HepG2 (cell line): ENCODE data around the gene GREM1. TPM values are rescaled to one million over a fixed set of nuclear protein-coding genes. Genes with fewer than 3 reads are reported as not detected.

Source experiments
- EP300 ChIP-seq, 3 experiments: sonication (generic) in 1 of 3; formaldehyde crosslinking in 1 of 3; IDR thresholded peaks; 2 replicates each; pipeline versions ENCODE4 v1.5.1 to v1.6.1; 2011 to 2020; ENCODE audit warnings: low read depth in 2 of 3, low read length in 2 of 3, borderline replicate concordance in 1 of 3, improper control_type of control experiment in 1 of 3, mild to moderate bottlenecking in 1 of 3, missing genetic modification reagents in 1 of 3, moderate library complexity in 1 of 3
- FOXA3 ChIP-seq: IDR thresholded peaks from 2 replicates; pipeline ENCODE4 v1.6.1; 2016; ENCODE audit warnings: missing genetic modification reagents, missing compliant biosample characterization
- GATAD2A ChIP-seq: IDR thresholded peaks from 2 replicates; pipeline ENCODE4 v1.6.1; 2016
- RFX5 ChIP-seq: IDR thresholded peaks from 2 replicates; pipeline ENCODE4 v1.6.1; 2011; ENCODE audit warnings: low read depth, low read length, improper control_type of control experiment
- RXRB ChIP-seq: IDR thresholded peaks from 2 replicates; pipeline ENCODE4 v1.6.1; 2016; ENCODE audit warnings: borderline replicate concordance, missing genetic modification reagents, missing compliant biosample characterization
- SOX13 ChIP-seq, 3 experiments: fragments of 450-650 bp in 1 of 3; sonication (generic) in 1 of 3; formaldehyde crosslinking in 1 of 3; IDR thresholded peaks in 2 of 3; conservative IDR thresholded peaks in 1 of 3; 2 replicates each; pipeline versions ENCODE4 v1.5.0 to v1.6.1; 2016 to 2020; ENCODE audit warnings: antibody characterized with exemption in 1 of 3, mild to moderate bottlenecking in 1 of 3, missing compliant biosample characterization in 1 of 3, missing genetic modification reagents in 1 of 3, moderate library complexity in 1 of 3
- SOX5 ChIP-seq: IDR thresholded peaks from 2 replicates; pipeline ENCODE4 v1.6.1; 2016; ENCODE audit warnings: borderline replicate concordance
- XRCC5 ChIP-seq: fragments of 200-400 bp; formaldehyde crosslinking; optimal IDR thresholded peaks from 2 replicates; pipeline ENCODE3; 2017; ENCODE audit warnings: mild to moderate bottlenecking, low read length
- YEATS4 ChIP-seq: sonication (generic); formaldehyde crosslinking; IDR thresholded peaks from 2 replicates; pipeline ENCODE4 v1.4.0; 2020; ENCODE audit warnings: missing genetic modification reagents, borderline replicate concordance
- ZNF292 ChIP-seq: sonication (generic); formaldehyde crosslinking; IDR thresholded peaks from 2 replicates; pipeline ENCODE4 v1.8.1; 2022; ENCODE audit warnings: mild to moderate bottlenecking, low read depth, missing genetic modification reagents, borderline replicate concordance
- ZNF468 ChIP-seq: sonication (generic); formaldehyde crosslinking; IDR thresholded peaks from 2 replicates; pipeline ENCODE4 v1.8.0; 2022; ENCODE audit warnings: mild to moderate bottlenecking, moderate library complexity, missing genetic modification reagents
- polyA plus RNA-seq, 8 experiments: library from polyadenylated mRNA; depleted of rRNA in 3 of 8; stranded (reverse) in 7 of 8; unstranded in 1 of 8; fragments of >200 nt; fragmentation: Illumina TruSeq in 4 of 8; extraction: Trizol in 4 of 8; gene quantifications; 2 replicates each; pipeline versions ENCODE4 v1.2.1 to v1.2.3, GENCODE V29; 2011 to 2016; ENCODE audit warnings: low read depth in 4 of 8, missing spikeins in 1 of 8, mixed read lengths in 1 of 8; ENCODE audit not compliant: insufficient read depth in 1 of 8
- total RNA-seq, 5 experiments: library from RNA; depleted of rRNA; stranded (reverse); fragments of >200 nt; fragmentation: Illumina TruSeq; extraction: Trizol; gene quantifications; 2 replicates each; pipeline ENCODE4 v1.2.3, GENCODE V29; 2016; ENCODE audit warnings: low read depth in 1 of 5
- TF ChIP-seq, protein P1 (sequence below): IDR thresholded peaks from 2 replicates; pipeline ENCODE4 v1.4.0; 2020; ENCODE audit warnings: mild to moderate bottlenecking, missing genetic modification reagents
- TF ChIP-seq, protein P2 (sequence below): sonication (generic); formaldehyde crosslinking; IDR thresholded peaks from 2 replicates; pipeline ENCODE4 v1.5.1; 2020; ENCODE audit warnings: mild to moderate bottlenecking, missing genetic modification reagents, borderline replicate concordance
- TF ChIP-seq, protein P3 (sequence below): sonication (generic); formaldehyde crosslinking; IDR thresholded peaks from 2 replicates; pipeline ENCODE4 v1.5.0; 2020; ENCODE audit warnings: missing genetic modification reagents, mild to moderate bottlenecking, borderline replicate concordance

GREM1 gene
- total and polyA plus RNA-seq, 2 of the 13 experiments (the other 11 are each of a cell fraction or from before 2014, with no cell fraction given), result 0.02 to 0.08 TPM

DNA sequence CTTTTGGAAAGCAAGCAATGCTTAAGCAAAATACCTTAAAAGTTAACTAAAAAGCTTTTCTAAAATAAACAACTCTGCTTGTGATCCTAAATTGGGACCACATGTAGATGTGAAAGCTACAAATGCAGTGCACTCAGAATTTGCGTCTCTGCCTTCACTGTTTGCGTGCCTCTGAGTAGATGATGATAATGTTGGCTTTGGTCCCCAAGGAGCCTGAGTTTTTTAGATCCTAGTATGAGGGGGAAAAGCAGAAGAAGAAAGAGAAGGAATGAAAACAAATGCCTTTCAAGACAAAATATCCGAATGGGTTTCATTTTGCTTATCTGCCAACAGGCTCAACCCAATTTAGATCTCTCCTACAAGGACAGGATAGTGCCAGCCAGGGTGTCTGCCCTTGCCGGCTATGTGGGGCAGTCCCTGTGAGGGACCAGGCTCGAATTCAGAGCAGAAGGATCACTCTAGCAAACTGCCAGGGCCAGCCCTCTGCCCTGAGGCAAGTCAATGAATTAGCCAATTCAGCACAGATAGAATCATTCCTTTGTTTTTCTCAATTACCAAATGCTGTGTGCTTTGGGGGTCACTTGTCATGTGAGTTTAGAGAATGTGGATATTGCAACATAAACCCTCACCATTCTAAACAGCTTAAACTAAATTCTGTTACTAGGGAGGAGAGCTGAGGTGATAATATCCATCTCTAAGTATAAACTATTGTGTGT is 47.8 kb upstream of the GREM1 start (continued):
- TF ChIP-seq, protein P1, sequence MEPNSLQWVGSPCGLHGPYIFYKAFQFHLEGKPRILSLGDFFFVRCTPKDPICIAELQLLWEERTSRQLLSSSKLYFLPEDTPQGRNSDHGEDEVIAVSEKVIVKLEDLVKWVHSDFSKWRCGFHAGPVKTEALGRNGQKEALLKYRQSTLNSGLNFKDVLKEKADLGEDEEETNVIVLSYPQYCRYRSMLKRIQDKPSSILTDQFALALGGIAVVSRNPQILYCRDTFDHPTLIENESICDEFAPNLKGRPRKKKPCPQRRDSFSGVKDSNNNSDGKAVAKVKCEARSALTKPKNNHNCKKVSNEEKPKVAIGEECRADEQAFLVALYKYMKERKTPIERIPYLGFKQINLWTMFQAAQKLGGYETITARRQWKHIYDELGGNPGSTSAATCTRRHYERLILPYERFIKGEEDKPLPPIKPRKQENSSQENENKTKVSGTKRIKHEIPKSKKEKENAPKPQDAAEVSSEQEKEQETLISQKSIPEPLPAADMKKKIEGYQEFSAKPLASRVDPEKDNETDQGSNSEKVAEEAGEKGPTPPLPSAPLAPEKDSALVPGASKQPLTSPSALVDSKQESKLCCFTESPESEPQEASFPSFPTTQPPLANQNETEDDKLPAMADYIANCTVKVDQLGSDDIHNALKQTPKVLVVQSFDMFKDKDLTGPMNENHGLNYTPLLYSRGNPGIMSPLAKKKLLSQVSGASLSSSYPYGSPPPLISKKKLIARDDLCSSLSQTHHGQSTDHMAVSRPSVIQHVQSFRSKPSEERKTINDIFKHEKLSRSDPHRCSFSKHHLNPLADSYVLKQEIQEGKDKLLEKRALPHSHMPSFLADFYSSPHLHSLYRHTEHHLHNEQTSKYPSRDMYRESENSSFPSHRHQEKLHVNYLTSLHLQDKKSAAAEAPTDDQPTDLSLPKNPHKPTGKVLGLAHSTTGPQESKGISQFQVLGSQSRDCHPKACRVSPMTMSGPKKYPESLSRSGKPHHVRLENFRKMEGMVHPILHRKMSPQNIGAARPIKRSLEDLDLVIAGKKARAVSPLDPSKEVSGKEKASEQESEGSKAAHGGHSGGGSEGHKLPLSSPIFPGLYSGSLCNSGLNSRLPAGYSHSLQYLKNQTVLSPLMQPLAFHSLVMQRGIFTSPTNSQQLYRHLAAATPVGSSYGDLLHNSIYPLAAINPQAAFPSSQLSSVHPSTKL (CRISPR knock-in tag), result peak; percentile 76
- TF ChIP-seq, protein P2, sequence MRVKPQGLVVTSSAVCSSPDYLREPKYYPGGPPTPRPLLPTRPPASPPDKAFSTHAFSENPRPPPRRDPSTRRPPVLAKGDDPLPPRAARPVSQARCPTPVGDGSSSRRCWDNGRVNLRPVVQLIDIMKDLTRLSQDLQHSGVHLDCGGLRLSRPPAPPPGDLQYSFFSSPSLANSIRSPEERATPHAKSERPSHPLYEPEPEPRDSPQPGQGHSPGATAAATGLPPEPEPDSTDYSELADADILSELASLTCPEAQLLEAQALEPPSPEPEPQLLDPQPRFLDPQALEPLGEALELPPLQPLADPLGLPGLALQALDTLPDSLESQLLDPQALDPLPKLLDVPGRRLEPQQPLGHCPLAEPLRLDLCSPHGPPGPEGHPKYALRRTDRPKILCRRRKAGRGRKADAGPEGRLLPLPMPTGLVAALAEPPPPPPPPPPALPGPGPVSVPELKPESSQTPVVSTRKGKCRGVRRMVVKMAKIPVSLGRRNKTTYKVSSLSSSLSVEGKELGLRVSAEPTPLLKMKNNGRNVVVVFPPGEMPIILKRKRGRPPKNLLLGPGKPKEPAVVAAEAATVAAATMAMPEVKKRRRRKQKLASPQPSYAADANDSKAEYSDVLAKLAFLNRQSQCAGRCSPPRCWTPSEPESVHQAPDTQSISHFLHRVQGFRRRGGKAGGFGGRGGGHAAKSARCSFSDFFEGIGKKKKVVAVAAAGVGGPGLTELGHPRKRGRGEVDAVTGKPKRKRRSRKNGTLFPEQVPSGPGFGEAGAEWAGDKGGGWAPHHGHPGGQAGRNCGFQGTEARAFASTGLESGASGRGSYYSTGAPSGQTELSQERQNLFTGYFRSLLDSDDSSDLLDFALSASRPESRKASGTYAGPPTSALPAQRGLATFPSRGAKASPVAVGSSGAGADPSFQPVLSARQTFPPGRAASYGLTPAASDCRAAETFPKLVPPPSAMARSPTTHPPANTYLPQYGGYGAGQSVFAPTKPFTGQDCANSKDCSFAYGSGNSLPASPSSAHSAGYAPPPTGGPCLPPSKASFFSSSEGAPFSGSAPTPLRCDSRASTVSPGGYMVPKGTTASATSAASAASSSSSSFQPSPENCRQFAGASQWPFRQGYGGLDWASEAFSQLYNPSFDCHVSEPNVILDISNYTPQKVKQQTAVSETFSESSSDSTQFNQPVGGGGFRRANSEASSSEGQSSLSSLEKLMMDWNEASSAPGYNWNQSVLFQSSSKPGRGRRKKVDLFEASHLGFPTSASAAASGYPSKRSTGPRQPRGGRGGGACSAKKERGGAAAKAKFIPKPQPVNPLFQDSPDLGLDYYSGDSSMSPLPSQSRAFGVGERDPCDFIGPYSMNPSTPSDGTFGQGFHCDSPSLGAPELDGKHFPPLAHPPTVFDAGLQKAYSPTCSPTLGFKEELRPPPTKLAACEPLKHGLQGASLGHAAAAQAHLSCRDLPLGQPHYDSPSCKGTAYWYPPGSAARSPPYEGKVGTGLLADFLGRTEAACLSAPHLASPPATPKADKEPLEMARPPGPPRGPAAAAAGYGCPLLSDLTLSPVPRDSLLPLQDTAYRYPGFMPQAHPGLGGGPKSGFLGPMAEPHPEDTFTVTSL (CRISPR knock-in tag), result no peak
- TF ChIP-seq YEATS4 (CRISPR knock-in tag) (no peak), GATAD2A (CRISPR knock-in tag) (peak; percentile 72), SOX13 (IDR thresholded peaks at IDR 0.05) (no peak), SOX13 (CRISPR knock-in tag; conservative IDR thresholded peaks at IDR 0.05 in 1 of 2, IDR thresholded peaks at IDR 0.05 in 1 of 2) (peak in 1 of 2 experiments; percentile 87; a peak in 2 of 4 replicates), ZNF468 (CRISPR knock-in tag) (no peak), EP300 (IDR thresholded peaks at IDR 0.05; ENCODE audit: low read depth in 2 of 2, low read length in 2 of 2) (peak in 1 of 2 experiments; percentile 64; a peak in 1 of 4 replicates), EP300 (CRISPR knock-in tag; IDR thresholded peaks at IDR 0.05; ENCODE audit: borderline replicate concordance) (no peak; the same call in 1 of the 2 replicates), FOXA3 (CRISPR knock-in tag) (0 out of 2 replicates have a peak, but pooled peaks have one; percentile 14), RXRB (CRISPR knock-in tag) (0 out of 2 replicates have a peak, but pooled peaks have one; percentile 12), ZNF292 (peak; percentile 23; the same call in 1 of the 2 replicates), XRCC5 (peak; percentile 25), RFX5 (0 out of 2 replicates have a peak, but pooled peaks have one; percentile 35), SOX5 (CRISPR knock-in tag) (peak; percentile 73; the same call in 1 of the 2 replicates)
- TF ChIP-seq, protein P3, sequence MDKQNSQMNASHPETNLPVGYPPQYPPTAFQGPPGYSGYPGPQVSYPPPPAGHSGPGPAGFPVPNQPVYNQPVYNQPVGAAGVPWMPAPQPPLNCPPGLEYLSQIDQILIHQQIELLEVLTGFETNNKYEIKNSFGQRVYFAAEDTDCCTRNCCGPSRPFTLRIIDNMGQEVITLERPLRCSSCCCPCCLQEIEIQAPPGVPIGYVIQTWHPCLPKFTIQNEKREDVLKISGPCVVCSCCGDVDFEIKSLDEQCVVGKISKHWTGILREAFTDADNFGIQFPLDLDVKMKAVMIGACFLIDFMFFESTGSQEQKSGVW, result no peak
